IMR-90 (cell line): ENCODE results near the gene KRT78. TPM values are rescaled to one million over a fixed set of nuclear protein-coding genes. Genes with fewer than 3 reads are reported as not detected.

Source experiments
- ATAC-seq: fragments of 200-7000 bp; cut with Tn5 transposase; 2 replicates; pipeline ENCODE4 v1.9.1; 2020; ENCODE audit warnings: low read depth, mild to moderate bottlenecking, moderate library complexity
- BruUV-seq: library from RNA; stranded (reverse); fragments of 400-500 nt; replicated peaks from 2 replicates; lab custom pipeline; 2021; lab: Mats Ljungman, UMichigan
- CTCF ChIA-PET: fragments of 300-600 bp; formaldehyde crosslinking; extraction: SDS; loops from one replicate; lab custom pipeline; 2021; ENCODE audit warnings: antibody characterized with exemption; lab: Yijun Ruan, JAX
- POLR2A ChIA-PET: fragments of 300-600 bp; sonication (Branson Sonifier 250); formaldehyde crosslinking; loops from one replicate; lab custom pipeline; 2022; ENCODE audit warnings: antibody characterized with exemption; ENCODE audit not compliant: unreplicated experiment; lab: Charles Lee
- DNase-seq: peaks from one replicate; pipeline ENCODE4 v3.0.0; 2013
- H2AFZ ChIP-seq: replicated peaks from 2 replicates; pipeline ENCODE3; 2013; ENCODE audit warnings: low read length, mild to moderate bottlenecking; ENCODE audit not compliant: poor library complexity
- H2AK5ac ChIP-seq: 2 replicates; pipeline ENCODE4 v1.6.1; 2013; ENCODE audit warnings: low read depth, low read length, inconsistent platforms
- H2AK9ac ChIP-seq: replicated peaks from 2 replicates; pipeline ENCODE3; 2013; ENCODE audit warnings: mild to moderate bottlenecking, low read depth, low read length, moderate library complexity; ENCODE audit not compliant: poor library complexity
- H2BK120ac ChIP-seq: 2 replicates; pipeline ENCODE4 v1.6.1; 2013; ENCODE audit warnings: low read depth, low read length, inconsistent platforms
- H2BK15ac ChIP-seq: 3 replicates; pipeline ENCODE4 v1.6.1; 2013; ENCODE audit warnings: low read depth, low read length, inconsistent platforms
- H2BK20ac ChIP-seq: 2 replicates; pipeline ENCODE4 v1.6.1; 2013; ENCODE audit warnings: low read depth, mild to moderate bottlenecking, inconsistent platforms, low read length, moderate library complexity
- H2BK5ac ChIP-seq: 2 replicates; pipeline ENCODE4 v1.6.1; 2013; ENCODE audit warnings: mild to moderate bottlenecking, low read depth, low read length, inconsistent platforms; ENCODE audit not compliant: poor library complexity, severe bottlenecking
- H3K14ac ChIP-seq: replicated peaks from 2 replicates; pipeline ENCODE4 v1.6.1; 2013; ENCODE audit warnings: low read depth, low read length, inconsistent platforms
- H3K18ac ChIP-seq: 2 replicates; pipeline ENCODE4 v1.6.1; 2013; ENCODE audit warnings: low read depth, low read length, control low read depth
- H3K23ac ChIP-seq: 2 replicates; pipeline ENCODE4 v1.6.1; 2013; ENCODE audit warnings: low read depth, low read length, inconsistent platforms
- H3K27ac ChIP-seq: 2 replicates; pipeline ENCODE4 v1.5.1; 2013; ENCODE audit warnings: mild to moderate bottlenecking, control low read depth, low read length; ENCODE audit not compliant: insufficient read depth
- H3K27me3 ChIP-seq: 2 replicates; pipeline ENCODE4 v1.6.1; 2013; ENCODE audit warnings: low read length; ENCODE audit not compliant: control insufficient read depth, insufficient read depth
- H3K36me3 ChIP-seq: 2 replicates; pipeline ENCODE4 v1.6.1; 2013; ENCODE audit warnings: low read length, mixed read lengths; ENCODE audit not compliant: control insufficient read depth, insufficient read depth
- H3K4ac ChIP-seq: 2 replicates; pipeline ENCODE4 v1.6.1; 2013; ENCODE audit warnings: low read depth, low read length, inconsistent platforms
- H3K4me1 ChIP-seq: 2 replicates; pipeline ENCODE4 v1.6.1; 2013; ENCODE audit warnings: low read length, mixed read lengths; ENCODE audit not compliant: control insufficient read depth, insufficient read depth
- H3K4me2 ChIP-seq: 2 replicates; pipeline ENCODE4 v1.6.1; 2013; ENCODE audit warnings: low read depth, mild to moderate bottlenecking, control low read depth, low read length, moderate library complexity
- H3K4me3 ChIP-seq: 2 replicates; pipeline ENCODE4 v1.5.1; 2013; ENCODE audit warnings: low read depth, mild to moderate bottlenecking, control low read depth, low read length, moderate library complexity; ENCODE audit not compliant: insufficient read depth
- H3K56ac ChIP-seq: 2 replicates; pipeline ENCODE4 v1.6.1; 2013; ENCODE audit warnings: low read length, inconsistent platforms; ENCODE audit not compliant: insufficient read depth; ENCODE audit errors: extremely low read depth
- H3K79me1 ChIP-seq, 2 experiments: 2 replicates each; pipeline ENCODE4 v1.6.1; 2013; ENCODE audit warnings: low read length in 2 of 2, inconsistent platforms in 1 of 2, low read depth in 1 of 2
- H3K9ac ChIP-seq: 2 replicates; pipeline ENCODE4 v1.6.1; 2013; ENCODE audit warnings: low read depth, low read length, control low read depth
- H3K9me1 ChIP-seq: 2 replicates; pipeline ENCODE4 v1.6.1; 2013; ENCODE audit warnings: low read length, inconsistent platforms; ENCODE audit not compliant: insufficient read depth
- H3K9me3 ChIP-seq: 2 replicates; pipeline ENCODE4 v1.6.1; 2013; ENCODE audit warnings: low read length; ENCODE audit not compliant: control insufficient read depth, insufficient read depth
- H4K20me1 ChIP-seq: 2 replicates; pipeline ENCODE4 v1.6.1; 2013; ENCODE audit warnings: low read length, inconsistent platforms; ENCODE audit not compliant: insufficient read depth
- H4K5ac ChIP-seq: 2 replicates; pipeline ENCODE4 v1.6.1; 2013; ENCODE audit warnings: mild to moderate bottlenecking, low read depth, low read length, control low read depth
- H4K8ac ChIP-seq, 2 experiments: 2 replicates each; pipeline ENCODE4 v1.6.1; 2013; ENCODE audit warnings: low read depth in 2 of 2, low read length in 2 of 2, control low read depth in 1 of 2, inconsistent platforms in 1 of 2
- H4K91ac ChIP-seq: 2 replicates; pipeline ENCODE4 v1.6.1; 2013; ENCODE audit warnings: low read depth, low read length, inconsistent platforms; ENCODE audit not compliant: insufficient read depth
- BHLHE40 ChIP-seq: fragments of 150-350 bp; IDR thresholded peaks from 2 replicates; pipeline ENCODE4 v1.6.1; 2016; ENCODE audit warnings: mild to moderate bottlenecking, low read depth, low read length
- FOS ChIP-seq: fragments of 150-350 bp; IDR thresholded peaks from 2 replicates; pipeline ENCODE4 v1.6.1; 2016; ENCODE audit warnings: low read depth, low read length
- MAFK ChIP-seq: IDR thresholded peaks from 2 replicates; pipeline ENCODE4 v1.6.1; 2012; ENCODE audit warnings: low read depth, low read length, improper control_type of control experiment
- MAZ ChIP-seq: IDR thresholded peaks from 2 replicates; pipeline ENCODE4 v1.6.1; 2012; ENCODE audit warnings: low read depth, mild to moderate bottlenecking, low read length, improper control_type of control experiment, moderate library complexity, borderline replicate concordance
- MXI1 ChIP-seq: IDR thresholded peaks from 2 replicates; pipeline ENCODE4 v1.6.1; 2012; ENCODE audit warnings: low read depth, mild to moderate bottlenecking, low read length, moderate library complexity, borderline replicate concordance
- NFE2L2 ChIP-seq: fragments of 150-350 bp; IDR thresholded peaks from 2 replicates; pipeline ENCODE4 v1.6.1; 2016; ENCODE audit warnings: low read depth, mild to moderate bottlenecking, low read length
- POLR2A ChIP-seq: IDR thresholded peaks from 2 replicates; pipeline ENCODE4 v1.6.1; 2012; ENCODE audit warnings: mild to moderate bottlenecking, low read depth, low read length
- RAD21 ChIP-seq: IDR thresholded peaks from 2 replicates; pipeline ENCODE4 v1.6.1; 2012; ENCODE audit warnings: low read length, improper control_type of control experiment
- RFX5 ChIP-seq: IDR thresholded peaks from 2 replicates; pipeline ENCODE4 v1.8.0; 2012; ENCODE audit warnings: low read depth, mild to moderate bottlenecking, low read length, moderate library complexity
- WGBS, 2 experiments: methylation state at CpG; one replicate each; pipeline versions ENCODE4 v1.1.5 to v1.1.7; 2013; ENCODE audit warnings: missing lambda C conversion rate in 2 of 2; ENCODE audit not compliant: insufficient read length in 1 of 2; ENCODE audit errors: extremely low coverage in 2 of 2; 5-methylcytosine and 5-hydroxymethylcytosine counted together
- dilution Hi-C: fragments of 300-500 bp; cut with HindIII; formaldehyde crosslinking; loops from one replicate; pipeline ENCODE4 v1.14.3; 2018; ENCODE audit warnings: low sequenced_read_pairs; ENCODE audit not compliant: unreplicated experiment
- in situ Hi-C: fragments of 300-500 bp; cut with MboI; formaldehyde crosslinking; loops from 3 replicates; pipeline ENCODE4 v1.14.3; 2019; ENCODE audit warnings: low sequenced_read_pairs, inconsistent platforms, mixed read lengths
- intact Hi-C: fragments of 100-400 bp; cut with micrococcal nuclease; formaldehyde crosslinking; loops from 2 replicates; pipeline ENCODE4 v1.10.0; 2022
- polyA plus RNA-seq, 3 experiments: library from polyadenylated mRNA; depleted of rRNA; stranded (reverse); fragments of >200 nt; gene quantifications; 2 replicates each; pipeline ENCODE4 v1.2.3, GENCODE V29; 2012; ENCODE audit warnings: low replicate concordance in 1 of 3
- total RNA-seq: library from RNA; depleted of rRNA; stranded (reverse); fragments of >200 nt; gene quantifications from 2 replicates; pipeline ENCODE4 v1.2.3, GENCODE V29; 2012
- TF ChIP-seq, protein P1 (sequence below): conservative IDR thresholded peaks from 2 replicates; pipeline ENCODE4 v1.5.1; 2012; ENCODE audit warnings: mild to moderate bottlenecking, low read depth, low read length, improper control_type of control experiment
- TF ChIP-seq, protein P2 (sequence below): fragments of 150-350 bp; IDR thresholded peaks from 2 replicates; pipeline ENCODE4 v1.6.1; 2016; ENCODE audit warnings: low read depth, mild to moderate bottlenecking, low read length, moderate library complexity, borderline replicate concordance

Gene KRT78
- total and polyA plus RNA-seq, 2 of the 4 experiments (the other 2 are of a cell fraction) = not detected

DNA sequence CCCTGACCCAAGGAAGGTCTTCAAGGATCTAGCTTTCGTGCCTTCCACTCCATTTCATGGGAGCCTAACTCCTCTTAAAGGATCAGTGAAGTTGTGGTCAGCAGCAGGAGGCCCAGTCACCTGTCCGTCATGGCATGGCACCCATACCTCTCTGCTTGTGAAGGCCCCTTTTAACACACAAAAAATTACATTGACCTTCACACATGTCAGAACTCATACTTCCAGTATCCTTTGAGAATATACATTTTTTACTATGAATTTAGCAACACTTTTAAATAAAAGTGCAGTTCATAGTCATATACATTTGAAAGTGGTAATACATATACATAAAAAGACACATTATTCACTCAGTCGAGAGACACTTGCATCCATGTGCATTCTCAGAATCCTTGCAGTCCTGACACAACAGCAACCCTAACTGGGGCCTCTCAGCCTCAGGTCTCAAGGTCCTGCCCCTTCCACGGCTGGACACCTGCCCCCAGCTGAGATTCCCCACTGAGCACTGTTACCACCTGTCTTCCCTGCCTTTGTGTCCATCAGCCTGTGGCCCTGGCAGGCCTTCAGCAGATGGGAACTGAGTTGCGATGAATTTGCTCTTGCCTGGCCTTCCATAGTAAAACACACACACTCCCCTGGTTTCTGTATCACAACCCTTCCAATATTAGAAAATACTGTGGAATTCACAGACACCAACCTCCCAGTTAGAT, 49.1 kb downstream of the KRT78 start:
- ATAC-seq (no peak), DNase-seq (no peak)
- BruUV-seq = no TSS peak
- no peak overlapping the region; the same call in 1 of the 2 replicates for H2BK20ac ChIP-seq
- no peak overlapping the region for H2BK5ac ChIP-seq
- H3K56ac ChIP-seq = no peak overlapping the region
- TF ChIP-seq BHLHE40 = no peak
- TF ChIP-seq, protein P1, sequence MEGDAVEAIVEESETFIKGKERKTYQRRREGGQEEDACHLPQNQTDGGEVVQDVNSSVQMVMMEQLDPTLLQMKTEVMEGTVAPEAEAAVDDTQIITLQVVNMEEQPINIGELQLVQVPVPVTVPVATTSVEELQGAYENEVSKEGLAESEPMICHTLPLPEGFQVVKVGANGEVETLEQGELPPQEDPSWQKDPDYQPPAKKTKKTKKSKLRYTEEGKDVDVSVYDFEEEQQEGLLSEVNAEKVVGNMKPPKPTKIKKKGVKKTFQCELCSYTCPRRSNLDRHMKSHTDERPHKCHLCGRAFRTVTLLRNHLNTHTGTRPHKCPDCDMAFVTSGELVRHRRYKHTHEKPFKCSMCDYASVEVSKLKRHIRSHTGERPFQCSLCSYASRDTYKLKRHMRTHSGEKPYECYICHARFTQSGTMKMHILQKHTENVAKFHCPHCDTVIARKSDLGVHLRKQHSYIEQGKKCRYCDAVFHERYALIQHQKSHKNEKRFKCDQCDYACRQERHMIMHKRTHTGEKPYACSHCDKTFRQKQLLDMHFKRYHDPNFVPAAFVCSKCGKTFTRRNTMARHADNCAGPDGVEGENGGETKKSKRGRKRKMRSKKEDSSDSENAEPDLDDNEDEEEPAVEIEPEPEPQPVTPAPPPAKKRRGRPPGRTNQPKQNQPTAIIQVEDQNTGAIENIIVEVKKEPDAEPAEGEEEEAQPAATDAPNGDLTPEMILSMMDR = no peak
- no peak for TF ChIP-seq MXI1
- TF ChIP-seq, protein P2, sequence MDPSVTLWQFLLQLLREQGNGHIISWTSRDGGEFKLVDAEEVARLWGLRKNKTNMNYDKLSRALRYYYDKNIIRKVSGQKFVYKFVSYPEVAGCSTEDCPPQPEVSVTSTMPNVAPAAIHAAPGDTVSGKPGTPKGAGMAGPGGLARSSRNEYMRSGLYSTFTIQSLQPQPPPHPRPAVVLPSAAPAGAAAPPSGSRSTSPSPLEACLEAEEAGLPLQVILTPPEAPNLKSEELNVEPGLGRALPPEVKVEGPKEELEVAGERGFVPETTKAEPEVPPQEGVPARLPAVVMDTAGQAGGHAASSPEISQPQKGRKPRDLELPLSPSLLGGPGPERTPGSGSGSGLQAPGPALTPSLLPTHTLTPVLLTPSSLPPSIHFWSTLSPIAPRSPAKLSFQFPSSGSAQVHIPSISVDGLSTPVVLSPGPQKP = no peak
- no peak for TF ChIP-seq RAD21
- no peak for TF ChIP-seq RFX5
- no peak for TF ChIP-seq MAZ
- no peak for TF ChIP-seq POLR2A
- TF ChIP-seq MAFK = no peak
- no peak for TF ChIP-seq NFE2L2
- TF ChIP-seq FOS = no peak
- H3K4me3 ChIP-seq = no peak overlapping the region
- H3K79me1 ChIP-seq = no peaks in the 10 kb centered on the region
- H3K9me1 ChIP-seq = peaks cover 3% of the 10 kb centered on the region; the same call in 1 of the 2 replicates
- H3K4me2 ChIP-seq = no peak overlapping the region
- no peak overlapping the region for H3K9ac ChIP-seq
- H3K4me1 ChIP-seq = no peaks in the 10 kb centered on the region
- no peak overlapping the region for H4K5ac ChIP-seq
- no peak overlapping the region for H3K14ac ChIP-seq
- H3K27ac ChIP-seq = no peak overlapping the region
- no peak overlapping the region for H3K18ac ChIP-seq
- no peak overlapping the region for H2BK120ac ChIP-seq
- H4K8ac ChIP-seq = no peak overlapping the region
- H3K9me3 ChIP-seq = no peaks in the 10 kb centered on the region
- no peaks in the 10 kb centered on the region; the same call in 1 of the 2 replicates for H4K20me1 ChIP-seq
- peaks cover 7% of the 10 kb centered on the region for H3K27me3 ChIP-seq
- WGBS, 2 experiments = 0% methylated on average over 1 of the region's 5 CpGs; no CpG with 5 or more reads in 1 of the 2 experiments
- ChIA-PET CTCF (no interaction called here), POLR2A (no interaction called here)
- no peaks in the 10 kb centered on the region for H3K36me3 ChIP-seq
- no peak overlapping the region for H3K23ac ChIP-seq
- H2BK15ac ChIP-seq = no peak overlapping the region
- intact Hi-C loops = no loop called here
- no peak overlapping the region for H2AFZ ChIP-seq
- dilution Hi-C loops = no loop called here
- H4K91ac ChIP-seq = no peak overlapping the region
- H3K4ac ChIP-seq = no peak overlapping the region
- in situ Hi-C loops = no loop called here
- no peak overlapping the region for H2AK9ac ChIP-seq
- no peak overlapping the region for H2AK5ac ChIP-seq
